NCI-H1092 treated with DMSO at 0.1 percent for 48 hours (cell line): ENCODE data around the gene ABHD18.
A peak's percentile ranks its signal among the peaks of the same experiment; 100 is the strongest.
"Not testable (repeated sequence)": the region's sequence is repeated elsewhere in the genome, so short reads cannot be mapped to it uniquely, and the experiment has no call there.

ENCODE experiments used
- DNase-seq: peaks from one replicate; lab custom pipeline; 2025; lab: John Stamatoyannopoulos, UW

ABHD18 gene

GRCh38 chr4:127993151-127993550 lies 27.9 kb downstream of the ABHD18 start:
- no peak for DNase-seq

- DNase-seq: no peak
Observed at GRCh38 chr4:127995776-127996175, 30.6 kb downstream of the ABHD18 start.

GRCh38 chr4:127996521-127996920 lies 31.3 kb downstream of the ABHD18 start:
- DNase-seq: not testable (repeated sequence)

- no peak for DNase-seq
Observed at GRCh38 chr4:127997534-127998388, 32.6 kb downstream of the ABHD18 start.

- DNase-seq: no peak
Observed at GRCh38 chr4:128006592-128006991, 41.4 kb downstream of the ABHD18 start.

GRCh38 chr4:128009428-128009827 lies 44.2 kb downstream of the ABHD18 start:
- DNase-seq: no peak

GRCh38 chr4:128025319-128025718 lies 60.1 kb downstream of the ABHD18 start:
- DNase-seq: no peak

- DNase-seq: no peak
Observed at GRCh38 chr4:128029907-128030306, 64.7 kb downstream of the ABHD18 start.

GRCh38 chr4:128031756-128032384 lies 66.7 kb downstream of the ABHD18 start:
- DNase-seq: no peak

GRCh38 chr4:128039568-128039967 lies 74.4 kb downstream of the ABHD18 start:
- DNase-seq: no peak

DNA sequence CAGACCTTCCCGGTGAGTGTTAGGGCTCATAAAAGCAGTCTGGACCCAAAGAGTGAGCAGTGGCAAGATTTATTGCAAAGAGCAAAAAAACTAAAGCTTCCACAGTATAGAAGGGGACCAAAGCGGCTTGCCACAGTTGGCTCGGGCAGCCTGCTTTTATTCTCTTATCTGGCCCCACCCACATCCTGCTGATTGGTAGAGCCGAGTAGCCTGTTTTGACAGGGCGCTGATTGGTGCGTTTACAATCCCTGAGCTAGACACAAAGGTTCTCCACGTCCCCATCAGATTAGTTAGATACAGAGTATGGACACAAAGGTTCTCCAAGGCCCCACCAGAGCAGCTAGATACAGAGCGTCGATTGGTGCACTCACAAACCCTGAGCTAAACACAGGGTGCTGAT lies 81.8 kb downstream of the ABHD18 start:
- not testable (repeated sequence) for DNase-seq

- not testable (repeated sequence) for DNase-seq
Observed at GRCh38 chr4:128047514-128047913, 82.3 kb downstream of the ABHD18 start.

- DNase-seq: peak; percentile 8
Observed at GRCh38 chr4:128051229-128051628, 86.0 kb downstream of the ABHD18 start.

- not testable (repeated sequence) for DNase-seq
Observed at GRCh38 chr4:128054907-128055306, 89.7 kb downstream of the ABHD18 start.

DNA sequence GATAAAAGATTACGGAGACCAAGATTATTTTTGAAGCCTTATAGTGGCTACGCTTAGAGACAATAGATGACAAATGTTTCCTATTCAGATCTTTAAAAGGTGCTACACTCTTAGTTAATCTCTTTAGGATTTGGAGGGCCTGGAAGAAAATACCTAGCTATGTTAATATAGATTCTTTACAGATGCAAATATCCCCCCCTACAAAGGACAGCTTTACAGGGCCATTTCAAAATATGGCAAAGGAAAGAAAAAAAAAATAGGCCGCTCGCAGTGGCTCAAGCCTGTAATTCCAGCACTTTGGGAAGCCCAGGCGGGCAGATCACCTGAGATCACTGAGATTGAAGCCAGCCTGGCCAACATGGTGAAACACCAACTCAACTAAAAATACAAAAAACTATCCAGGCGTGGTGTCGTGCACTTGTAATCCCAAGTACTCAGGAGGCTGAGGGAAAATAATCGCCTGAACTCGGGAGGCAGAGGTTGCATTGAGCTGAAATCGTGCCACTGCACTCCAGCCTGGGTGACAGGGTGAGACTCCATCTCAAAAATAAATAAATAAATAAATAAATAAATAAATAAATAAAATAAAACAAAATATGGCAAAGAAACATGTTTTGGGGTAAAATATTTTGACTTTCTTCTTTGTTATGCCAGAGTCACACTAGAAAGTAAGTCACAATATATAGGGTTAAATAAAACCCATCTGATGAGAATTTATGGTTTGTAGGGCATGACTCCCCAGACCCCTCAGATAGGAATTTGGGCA lies 90.4 kb downstream of the ABHD18 start:
- not testable (repeated sequence) for DNase-seq

GRCh38 chr4:128056396-128056795 lies 91.2 kb downstream of the ABHD18 start:
- no peak for DNase-seq

- no peak for DNase-seq
Observed at GRCh38 chr4:128060121-128060698, 95.0 kb downstream of the ABHD18 start.

DNA sequence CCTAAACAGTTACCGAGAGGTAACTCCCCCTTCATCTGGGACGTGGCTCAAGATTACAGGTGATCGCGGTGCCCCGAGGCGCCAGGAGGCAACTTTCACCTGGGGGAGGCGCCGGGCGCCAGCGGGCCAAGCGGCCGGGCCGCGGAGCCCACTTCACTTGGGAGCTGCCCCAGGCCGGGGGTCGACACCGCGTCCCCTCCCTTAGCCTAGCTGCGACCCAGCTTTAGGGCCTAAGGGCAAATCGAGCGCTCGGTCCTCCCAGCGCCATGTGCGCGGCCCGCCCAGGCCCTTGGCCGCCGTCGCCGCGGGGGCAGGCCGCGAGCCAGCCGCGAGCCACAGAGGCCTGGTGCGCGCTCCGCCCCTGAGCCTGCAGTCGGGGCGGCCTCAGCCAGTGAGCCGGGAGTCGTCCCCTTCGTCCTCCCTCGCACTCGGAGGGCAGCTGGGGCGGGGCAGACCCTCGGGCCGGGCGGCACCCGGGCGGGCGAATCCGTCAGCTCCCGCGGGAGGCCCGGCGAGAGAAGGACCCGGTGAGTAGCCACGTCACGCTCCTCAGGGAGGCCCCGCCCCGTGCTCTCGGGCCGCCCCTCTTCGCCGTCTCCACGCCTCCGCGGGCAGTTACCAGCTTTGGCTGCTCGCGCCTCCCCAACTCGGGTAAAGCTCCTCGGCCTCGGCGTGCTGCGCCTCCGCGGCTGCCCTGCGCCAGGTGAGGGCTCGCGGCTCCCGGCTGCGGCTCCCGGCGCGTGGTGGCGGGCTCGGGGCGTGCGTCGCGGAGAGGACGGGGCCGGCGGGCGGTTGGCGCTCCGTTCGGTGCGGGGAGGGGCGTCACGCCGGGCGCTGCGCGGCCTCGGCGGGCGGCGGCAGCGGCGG lies 95.7 kb downstream of the ABHD18 start, which contains the start of gene LARP1B:
Gene LARP1B (plus strand): TSS at position 614 of the 867 bp plus-strand sequence. CDS start 13,640 bp downstream, outside the sequence.
- DNase-seq: peak; percentile 95

GRCh38 chr4:128061566-128062536 lies 96.6 kb downstream of the ABHD18 start:
- DNase-seq: peak; percentile 73

GRCh38 chr4:128066453-128066820 lies 101.2 kb downstream of the ABHD18 start:
- DNase-seq: not testable (repeated sequence)
